GM12878 (cell line): ENCODE results near the gene LRP1B. TPM values are rescaled to one million over a fixed set of nuclear protein-coding genes. Genes with fewer than 3 reads are reported as not detected.
"Not testable (repeated sequence)": the region's sequence is repeated elsewhere in the genome, so short reads cannot be mapped to it uniquely, and the experiment has no call there.

Experiments
- ATAC-seq: fragments of 200-7000 bp; cut with Tn5 transposase; 3 replicates; pipeline ENCODE4 v1.9.1; 2020; ENCODE audit warnings: mild to moderate bottlenecking, moderate library complexity
- BruUV-seq: library from RNA; stranded (reverse); fragments of 400-500 nt; replicated peaks from 2 replicates; lab custom pipeline; 2021; lab: Mats Ljungman, UMichigan
- CTCF ChIA-PET: fragments of 300-600 bp; sonication (Branson Sonifier 250); formaldehyde crosslinking; extraction: SDS; loops from one replicate; lab custom pipeline; 2021; ENCODE audit warnings: inconsistent platforms; lab: Yijun Ruan, JAX
- POLR2A ChIA-PET: fragments of 350-600 bp; formaldehyde crosslinking; extraction: SDS; loops from one replicate; lab custom pipeline; 2021; ENCODE audit warnings: inconsistent platforms; lab: Charles Lee
- RAD21 ChIA-PET: fragments of 300-600 bp; sonication (Branson Sonifier 250); formaldehyde crosslinking; loops from one replicate; lab custom pipeline; 2023; ENCODE audit warnings: antibody characterized with exemption; ENCODE audit not compliant: unreplicated experiment; lab: Charles Lee
- SMC1A ChIA-PET: fragments of 300-600 bp; sonication (Branson Sonifier 250); formaldehyde crosslinking; loops from one replicate; lab custom pipeline; 2023; ENCODE audit not compliant: unreplicated experiment, uncharacterized antibody; lab: Charles Lee
- DNase-seq: peaks from one replicate; pipeline ENCODE4 v3.0.0-alpha.2; 2011; ENCODE audit warnings: low read depth, low spot score
- FAIRE-seq: peaks from 3 replicates; lab custom pipeline; 2011; peaks lifted over from hg19 to GRCh38; lab: Jason Lieb, UNC
- H2AFZ ChIP-seq: 2 replicates; pipeline ENCODE4 v1.6.0; 2011; ENCODE audit warnings: low read depth, low read length, control low read depth; ENCODE audit not compliant: control insufficient read depth
- H3K27ac ChIP-seq: 2 replicates; pipeline ENCODE4 v1.5.1; 2011; ENCODE audit warnings: control low read depth; ENCODE audit not compliant: control insufficient read depth, insufficient read depth
- H3K27me3 ChIP-seq, 2 experiments: replicated peaks in 1 of 2; 2 replicates each; pipeline versions ENCODE4 v1.6.0 to v1.6.1; 2011; ENCODE audit warnings: low read length in 1 of 2; ENCODE audit not compliant: control insufficient read depth in 2 of 2, insufficient read depth in 2 of 2
- H3K36me3 ChIP-seq, 2 experiments: 2 replicates each; pipeline ENCODE4 v1.5.1; 2011; ENCODE audit warnings: low read length in 1 of 2; ENCODE audit not compliant: control insufficient read depth in 2 of 2, insufficient read depth in 2 of 2
- H3K4me1 ChIP-seq: 2 replicates; pipeline ENCODE4 v1.6.1; 2011; ENCODE audit warnings: mild to moderate bottlenecking, low read length, moderate library complexity, mixed read lengths; ENCODE audit not compliant: control insufficient read depth, insufficient read depth
- H3K4me2 ChIP-seq: 2 replicates; pipeline ENCODE4 v1.6.0; 2011; ENCODE audit warnings: control low read depth; ENCODE audit not compliant: control insufficient read depth, insufficient read depth
- H3K4me3 ChIP-seq: fragments of 200-600 bp; sonication (generic); 2 replicates; pipeline ENCODE4 v1.5.1; 2016
- H3K79me2 ChIP-seq: 2 replicates; pipeline ENCODE4 v1.6.0; 2011; ENCODE audit warnings: low read length; ENCODE audit not compliant: control insufficient read depth, insufficient read depth
- H3K9ac ChIP-seq: 2 replicates; pipeline ENCODE4 v1.8.0; 2011; ENCODE audit warnings: low read length, control low read depth, mixed read lengths; ENCODE audit not compliant: control insufficient read depth, insufficient read depth
- H3K9me3 ChIP-seq: replicated peaks from 3 replicates; pipeline ENCODE4 v1.5.1; 2011; ENCODE audit warnings: mild to moderate bottlenecking, low read length; ENCODE audit not compliant: control insufficient read depth, insufficient read depth
- H4K20me1 ChIP-seq: 2 replicates; pipeline ENCODE4 v1.6.0; 2011; ENCODE audit not compliant: control insufficient read depth, insufficient read depth
- CBFB ChIP-seq: IDR thresholded peaks from 2 replicates; pipeline ENCODE4 v1.6.1; 2016; ENCODE audit warnings: antibody characterized with exemption, low read depth
- MXI1 ChIP-seq: fragments of 150-350 bp; IDR thresholded peaks from 2 replicates; pipeline ENCODE4 v1.6.1; 2011; ENCODE audit warnings: low read depth, mild to moderate bottlenecking, inconsistent platforms, low read length, improper control_type of control experiment
- NFIC ChIP-seq: IDR thresholded peaks from 2 replicates; pipeline ENCODE4 v1.6.1; 2012; ENCODE audit warnings: low read depth, mild to moderate bottlenecking, inconsistent platforms, low read length, moderate library complexity
- NFYB ChIP-seq: IDR thresholded peaks from 2 replicates; pipeline ENCODE4 v1.6.1; 2011; ENCODE audit warnings: low read depth, mild to moderate bottlenecking, low read length, improper control_type of control experiment, moderate library complexity; ENCODE audit not compliant: insufficient read depth
- STAT3 ChIP-seq: IDR thresholded peaks from 2 replicates; pipeline ENCODE4 v1.6.1; 2011; ENCODE audit warnings: low read depth, low read length, improper control_type of control experiment
- WGBS: methylation state at CpG from one replicate; pipeline ENCODE4 v1.1.6; 2016; ENCODE audit warnings: low lambda C conversion rate; ENCODE audit not compliant: insufficient replicate concordance, insufficient coverage; ENCODE audit errors: missing lambda C conversion rate; 5-methylcytosine and 5-hydroxymethylcytosine counted together
- in situ Hi-C: fragments of 300-500 bp; cut with MboI; formaldehyde crosslinking; loops from 9 replicates; pipeline ENCODE4 v1.14.3; 2018; ENCODE audit warnings: mixed read lengths
- intact Hi-C: fragments of 100-400 bp; cut with micrococcal nuclease; formaldehyde crosslinking; loops from one replicate; pipeline ENCODE4 v1.14.2; 2022; ENCODE audit not compliant: unreplicated experiment
- polyA plus RNA-seq, 11 experiments: library from polyadenylated mRNA; depleted of rRNA in 4 of 11; unstranded in 6 of 11; stranded (reverse) in 5 of 11; fragments of >200 nt; fragmentation: Nextera tagmentation in 4 of 11; fragmentation: Illumina TruSeq in 1 of 11; extraction: Ambion mirVana in 4 of 11; extraction: Trizol in 1 of 11; gene quantifications; 1 replicate in 1 of 11; 2 replicates in 10 of 11; pipeline versions ENCODE4 v1.2.1 to v1.2.3, GENCODE V29; 2011 to 2016; ENCODE audit warnings: inconsistent platforms in 2 of 11, missing spikeins in 2 of 11, low read depth in 1 of 11
- total RNA-seq, 4 experiments: library from RNA; depleted of rRNA in 3 of 4; stranded (reverse); fragments of >200 nt in 3 of 4; fragmentation: Illumina TruSeq in 1 of 4; extraction: Trizol in 1 of 4; gene quantifications; 2 replicates each; pipeline versions ENCODE4 v1.2.1 to v1.2.3, GENCODE V29; 2013 to 2021
- TF ChIP-seq, protein P1 (sequence below): IDR thresholded peaks from 2 replicates; pipeline ENCODE4 v1.6.1; 2012; ENCODE audit warnings: mild to moderate bottlenecking, low read depth, low read length
- TF ChIP-seq, protein P2 (sequence below): IDR thresholded peaks from 2 replicates; pipeline ENCODE4 v1.6.1; 2011; ENCODE audit warnings: low read depth, low read length, improper control_type of control experiment, borderline replicate concordance

LRP1B gene
- total and polyA plus RNA-seq, 10 of the 15 experiments (the other 5 are each of a cell fraction or from before 2014, with no cell fraction given): under 0.01 to 0.06 (median 0.03) TPM; not detected in 5

DNA sequence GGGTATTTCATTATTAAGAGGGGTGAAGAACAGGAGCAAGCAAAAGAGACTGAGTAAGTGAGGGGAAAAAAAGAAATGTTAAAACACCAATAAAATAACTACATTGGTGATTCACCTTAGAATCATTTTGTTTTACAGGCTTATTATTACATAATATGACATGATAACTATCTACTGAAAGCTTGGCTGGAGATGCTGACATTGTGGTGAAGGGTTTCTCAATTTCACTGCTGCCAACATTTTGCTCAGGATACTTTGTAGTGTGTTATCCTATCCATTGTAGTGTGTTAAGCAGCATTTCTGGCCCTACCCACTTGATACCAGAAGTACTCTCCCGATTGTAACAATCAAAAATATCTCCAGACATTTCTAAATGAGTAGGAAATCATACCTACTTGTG, 1786.0 kb downstream of the LRP1B start (continued):
- TF ChIP-seq, protein P1, sequence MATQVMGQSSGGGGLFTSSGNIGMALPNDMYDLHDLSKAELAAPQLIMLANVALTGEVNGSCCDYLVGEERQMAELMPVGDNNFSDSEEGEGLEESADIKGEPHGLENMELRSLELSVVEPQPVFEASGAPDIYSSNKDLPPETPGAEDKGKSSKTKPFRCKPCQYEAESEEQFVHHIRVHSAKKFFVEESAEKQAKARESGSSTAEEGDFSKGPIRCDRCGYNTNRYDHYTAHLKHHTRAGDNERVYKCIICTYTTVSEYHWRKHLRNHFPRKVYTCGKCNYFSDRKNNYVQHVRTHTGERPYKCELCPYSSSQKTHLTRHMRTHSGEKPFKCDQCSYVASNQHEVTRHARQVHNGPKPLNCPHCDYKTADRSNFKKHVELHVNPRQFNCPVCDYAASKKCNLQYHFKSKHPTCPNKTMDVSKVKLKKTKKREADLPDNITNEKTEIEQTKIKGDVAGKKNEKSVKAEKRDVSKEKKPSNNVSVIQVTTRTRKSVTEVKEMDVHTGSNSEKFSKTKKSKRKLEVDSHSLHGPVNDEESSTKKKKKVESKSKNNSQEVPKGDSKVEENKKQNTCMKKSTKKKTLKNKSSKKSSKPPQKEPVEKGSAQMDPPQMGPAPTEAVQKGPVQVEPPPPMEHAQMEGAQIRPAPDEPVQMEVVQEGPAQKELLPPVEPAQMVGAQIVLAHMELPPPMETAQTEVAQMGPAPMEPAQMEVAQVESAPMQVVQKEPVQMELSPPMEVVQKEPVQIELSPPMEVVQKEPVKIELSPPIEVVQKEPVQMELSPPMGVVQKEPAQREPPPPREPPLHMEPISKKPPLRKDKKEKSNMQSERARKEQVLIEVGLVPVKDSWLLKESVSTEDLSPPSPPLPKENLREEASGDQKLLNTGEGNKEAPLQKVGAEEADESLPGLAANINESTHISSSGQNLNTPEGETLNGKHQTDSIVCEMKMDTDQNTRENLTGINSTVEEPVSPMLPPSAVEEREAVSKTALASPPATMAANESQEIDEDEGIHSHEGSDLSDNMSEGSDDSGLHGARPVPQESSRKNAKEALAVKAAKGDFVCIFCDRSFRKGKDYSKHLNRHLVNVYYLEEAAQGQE: no peak
- TF ChIP-seq CBFB: no peak
- TF ChIP-seq NFYB: no peak
- TF ChIP-seq, protein P2, sequence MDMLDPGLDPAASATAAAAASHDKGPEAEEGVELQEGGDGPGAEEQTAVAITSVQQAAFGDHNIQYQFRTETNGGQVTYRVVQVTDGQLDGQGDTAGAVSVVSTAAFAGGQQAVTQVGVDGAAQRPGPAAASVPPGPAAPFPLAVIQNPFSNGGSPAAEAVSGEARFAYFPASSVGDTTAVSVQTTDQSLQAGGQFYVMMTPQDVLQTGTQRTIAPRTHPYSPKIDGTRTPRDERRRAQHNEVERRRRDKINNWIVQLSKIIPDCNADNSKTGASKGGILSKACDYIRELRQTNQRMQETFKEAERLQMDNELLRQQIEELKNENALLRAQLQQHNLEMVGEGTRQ: no peak
- no peak for TF ChIP-seq STAT3
- TF ChIP-seq MXI1: no peak
- no peak for TF ChIP-seq NFIC

- DNase-seq, H3K36me3 ChIP-seq, H4K20me1 ChIP-seq, H3K27me3 ChIP-seq, H3K4me1 ChIP-seq, H3K9ac ChIP-seq, SMC1A ChIA-PET, H3K4me3 ChIP-seq, BruUV-seq, RAD21 ChIA-PET, in situ Hi-C loops, intact Hi-C loops, ATAC-seq, H3K4me2 ChIP-seq, H2AFZ ChIP-seq, H3K79me2 ChIP-seq, CTCF ChIA-PET, H3K9me3 ChIP-seq, H3K27ac ChIP-seq, POLR2A ChIA-PET, FAIRE-seq: not testable (repeated sequence)
- 30% methylated on average over 1 of the region's 1 CpG for WGBS
These were observed 1786.5 kb downstream of the LRP1B start for GRCh38 chr2:140344266-140344665.
